ENCODE measurements around the gene LAYN.

The LAYN gene

DNA sequence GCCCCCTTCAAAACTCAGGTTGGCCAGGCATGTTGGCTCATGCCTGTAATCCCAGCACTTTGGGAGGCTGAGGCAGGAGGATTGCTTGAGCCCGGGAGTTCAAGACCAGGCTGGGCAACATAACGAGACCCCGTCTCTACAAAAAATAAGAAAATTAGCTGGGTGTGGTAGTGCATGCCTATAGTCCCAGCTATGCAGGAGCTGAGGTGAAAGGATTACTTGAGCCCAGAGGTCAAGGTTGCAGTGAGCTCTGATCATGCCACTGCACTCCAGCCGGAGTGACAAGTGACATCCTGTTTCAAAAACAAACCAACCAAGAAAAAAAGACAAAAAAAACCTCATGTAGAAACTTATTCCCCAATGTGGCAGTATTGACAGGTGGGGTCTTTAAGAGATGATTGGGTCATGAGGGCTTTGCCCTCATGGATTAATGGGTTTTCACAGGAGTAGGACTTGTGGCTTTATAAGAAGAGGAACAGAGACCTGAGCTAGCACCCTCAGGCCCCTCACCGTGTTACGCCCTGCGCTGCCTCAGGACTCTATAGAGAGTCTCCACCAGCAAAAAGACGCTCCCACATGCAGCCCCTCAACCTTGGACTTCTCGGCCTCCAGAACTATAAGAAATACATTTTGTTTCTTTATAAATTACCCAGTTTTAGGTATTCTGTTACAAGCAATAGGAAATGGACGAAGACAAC is 22.3 kb downstream of the LAYN start:
- DNase-seq: no peak

DNA sequence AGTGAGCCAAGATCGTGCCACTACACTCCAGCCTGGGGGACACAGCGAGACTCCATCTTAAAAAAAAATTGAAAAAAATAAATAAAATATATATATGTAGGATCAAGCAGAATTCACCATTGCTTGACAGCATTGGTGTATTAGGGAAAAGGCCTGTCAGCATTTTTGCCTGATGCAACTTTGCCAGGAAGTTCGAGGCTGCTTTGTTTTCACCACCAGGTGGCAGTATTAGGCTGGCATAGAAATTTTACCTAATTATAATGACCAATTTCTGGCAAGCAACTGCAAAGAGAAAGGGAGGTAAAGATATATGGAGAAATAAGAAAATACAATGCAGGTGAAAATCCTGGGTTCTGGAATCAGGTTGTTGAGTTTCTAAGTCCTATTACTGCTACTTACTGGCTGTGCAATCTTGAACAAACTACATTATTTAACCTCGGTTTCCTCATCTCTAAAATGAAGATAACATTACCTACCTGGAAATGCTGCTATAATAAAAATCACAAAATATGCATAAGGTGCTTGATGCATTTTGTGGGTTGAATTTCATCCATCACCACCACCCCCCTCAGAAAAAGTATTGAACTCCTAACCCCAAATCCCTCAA is 24.7 kb downstream of the LAYN start:
- peak; percentile 60 for DNase-seq

DNA sequence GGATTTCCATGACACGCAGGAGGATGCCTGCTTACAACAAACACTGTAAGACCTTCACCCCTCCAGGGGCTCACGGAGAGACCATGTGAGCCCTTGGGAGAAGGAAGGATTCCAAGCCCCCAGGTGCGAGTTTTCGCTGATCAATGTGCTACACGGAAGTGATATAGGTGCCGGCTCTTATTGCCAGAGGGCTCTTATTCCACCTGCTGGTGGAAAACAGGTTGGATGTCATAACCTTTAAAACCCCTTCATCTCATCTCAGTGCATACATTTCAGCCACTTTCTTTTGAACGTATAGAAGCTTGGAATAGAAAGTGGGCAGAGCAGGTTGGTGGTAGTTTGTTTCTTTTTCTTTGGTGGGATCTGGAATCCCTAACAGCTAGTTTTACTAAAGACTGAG is 25.8 kb downstream of the LAYN start:
- no peak for DNase-seq

GRCh38 chr11:111569476-111569875 is 29.0 kb downstream of the LAYN start:
- no peak for DNase-seq

DNA sequence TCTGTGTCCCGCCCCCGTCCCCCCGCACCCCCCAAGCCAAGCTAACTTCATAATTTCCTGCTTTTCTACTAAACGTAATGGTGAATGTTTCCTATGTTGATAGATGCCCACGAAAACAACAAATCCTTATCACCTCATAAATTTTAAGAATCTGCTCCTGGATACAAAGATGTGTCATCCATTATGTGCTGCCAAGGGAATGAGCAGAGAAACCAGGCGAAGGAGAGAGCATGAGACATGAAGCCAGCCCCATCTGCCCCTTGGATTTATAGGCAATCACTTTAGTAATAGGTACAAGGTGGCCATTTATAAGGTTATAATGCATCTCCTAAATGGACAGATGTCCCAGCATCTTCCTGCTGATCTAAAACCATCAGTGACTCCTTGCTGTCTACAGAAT is 30.3 kb downstream of the LAYN start:
- no peak for DNase-seq

DNA sequence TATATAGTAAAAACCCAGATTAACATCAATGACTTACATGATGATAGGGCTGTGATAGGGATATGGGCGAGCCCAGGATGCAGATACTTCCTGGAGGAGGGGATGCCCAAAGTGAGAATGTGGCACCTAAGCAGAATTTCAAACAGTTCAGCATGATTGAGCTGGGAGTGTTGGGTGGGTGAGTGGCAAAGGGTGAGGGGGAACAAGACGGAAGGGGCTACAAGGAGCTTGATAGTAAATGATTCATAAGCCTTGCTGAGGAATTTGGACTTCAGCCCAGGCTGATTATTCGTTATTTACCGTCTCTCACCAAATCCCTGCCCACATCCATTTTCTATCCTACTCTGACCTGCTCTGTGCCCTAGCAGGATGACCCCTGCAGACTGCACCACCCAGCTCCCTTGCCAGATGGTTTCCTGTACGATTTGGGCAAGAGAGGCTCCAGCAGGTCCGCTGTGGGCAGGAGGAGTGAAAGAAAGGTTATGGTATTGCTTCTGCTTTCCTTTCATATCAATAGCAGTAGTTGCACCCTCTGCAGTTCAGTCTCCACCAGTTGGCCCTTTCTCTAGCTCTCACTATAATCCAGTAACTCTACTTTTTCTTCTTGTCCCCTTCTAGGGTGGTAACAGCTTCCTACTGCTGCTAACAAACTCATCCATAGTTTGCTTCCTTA is 31.4 kb downstream of the LAYN start:
- DNase-seq: no peak

GRCh38 chr11:111572581-111572980 is 32.1 kb downstream of the LAYN start:
- DNase-seq: no peak

GRCh38 chr11:111573821-111574249 is 33.3 kb downstream of the LAYN start:
- DNase-seq: no peak

- no peak for DNase-seq
Measured at GRCh38 chr11:111574373-111575225, 34.1 kb downstream of the LAYN start.

GRCh38 chr11:111575740-111576139 is 35.2 kb downstream of the LAYN start:
- no peak for DNase-seq

DNA sequence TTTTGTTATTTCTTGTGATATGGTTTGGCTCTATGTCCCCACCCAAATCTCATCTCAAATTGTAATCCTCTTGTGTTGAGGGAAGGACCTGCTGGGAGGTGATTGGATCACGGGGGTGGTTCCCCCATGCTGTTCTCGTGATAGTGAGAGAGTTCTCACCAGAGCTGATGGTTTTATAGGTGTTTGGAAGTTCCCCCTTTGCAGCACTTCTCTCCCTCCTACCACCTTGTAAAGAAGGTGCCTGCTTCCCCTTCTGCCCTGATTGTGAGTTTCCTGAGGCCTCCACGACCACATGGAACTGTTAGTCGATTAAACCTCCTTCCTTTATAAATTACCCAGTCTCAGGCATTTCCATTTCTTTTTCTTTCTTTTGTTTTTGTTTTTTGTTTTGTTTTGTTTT is 37.3 kb downstream of the LAYN start:
- DNase-seq: no peak

DNA sequence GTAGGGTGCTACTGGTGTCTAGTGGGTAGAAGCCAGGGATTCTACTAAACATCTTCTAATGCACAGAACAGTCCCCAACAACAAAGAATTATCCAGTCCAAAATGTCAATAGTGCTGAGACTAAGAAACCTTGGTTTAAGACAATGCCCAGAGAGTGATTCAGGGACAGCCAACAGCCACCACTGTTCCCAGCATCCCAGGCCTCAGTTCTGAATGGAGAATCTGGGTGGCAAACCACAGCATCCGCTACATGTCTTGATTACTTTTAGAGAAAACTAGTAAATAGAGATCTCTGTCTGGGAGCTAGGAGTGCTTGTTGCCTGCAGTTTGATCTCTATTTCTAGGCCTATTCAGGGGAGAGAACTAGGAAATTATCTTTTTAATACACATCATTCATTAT is 40.8 kb downstream of the LAYN start:
- no peak for DNase-seq

- no peak for DNase-seq
Measured at GRCh38 chr11:111582163-111582562, 41.6 kb downstream of the LAYN start.

- DNase-seq: no peak
Measured at GRCh38 chr11:111582881-111583280, 42.4 kb downstream of the LAYN start.

GRCh38 chr11:111585371-111585770 is 44.9 kb downstream of the LAYN start:
- no peak for DNase-seq

- no peak for DNase-seq
Measured at GRCh38 chr11:111586388-111586831, 45.9 kb downstream of the LAYN start.

DNA sequence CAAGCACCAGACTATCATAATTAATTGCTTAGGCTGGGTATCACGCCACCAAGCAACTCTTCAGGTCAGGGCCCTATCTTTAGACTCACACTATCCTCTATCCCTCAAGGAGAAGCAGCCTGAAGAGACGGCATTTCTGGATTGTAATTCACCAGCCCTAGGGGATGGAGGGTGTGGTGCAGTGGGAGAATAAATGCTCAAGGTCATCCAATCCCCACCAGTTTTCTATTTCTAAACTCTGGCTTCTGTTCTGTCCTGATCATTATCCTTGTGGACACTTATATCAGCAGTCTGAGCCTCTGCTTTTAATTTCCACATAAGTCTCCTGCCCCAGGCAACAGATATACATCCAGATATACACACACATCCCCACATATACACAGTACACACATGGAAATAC is 48.6 kb downstream of the LAYN start:
- no peak for DNase-seq

DNA sequence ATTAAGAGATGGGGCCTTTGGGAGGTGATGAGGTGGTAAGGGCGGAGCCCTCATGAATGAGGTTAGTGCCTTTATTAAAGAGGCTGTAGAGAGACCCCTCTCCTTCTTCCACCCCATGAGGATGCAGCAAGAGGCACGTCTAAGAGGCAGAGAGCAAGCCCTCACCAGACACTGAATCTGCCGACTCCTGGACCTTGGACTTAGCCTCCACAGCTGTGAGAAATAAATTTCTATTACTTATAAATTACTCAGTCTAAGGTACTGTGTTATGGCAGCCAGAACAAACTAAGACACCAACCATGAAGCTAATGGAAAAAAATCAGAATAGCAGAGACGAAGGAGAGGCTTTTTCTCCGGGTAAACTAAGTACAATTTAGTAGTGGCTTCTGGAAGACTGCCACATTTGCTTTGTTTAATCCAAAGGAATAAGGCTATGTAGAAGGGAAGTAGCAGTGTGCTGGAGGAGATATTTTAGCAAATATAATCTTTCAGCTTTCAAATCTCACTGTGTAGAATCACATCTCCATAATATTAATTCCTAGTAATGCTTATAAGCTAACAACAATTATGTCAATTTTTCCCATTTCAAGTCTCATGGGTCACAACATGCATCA is 49.5 kb downstream of the LAYN start:
- DNase-seq: no peak

GRCh38 chr11:111591187-111591960 is 50.9 kb downstream of the LAYN start:
- no peak for DNase-seq

DNA sequence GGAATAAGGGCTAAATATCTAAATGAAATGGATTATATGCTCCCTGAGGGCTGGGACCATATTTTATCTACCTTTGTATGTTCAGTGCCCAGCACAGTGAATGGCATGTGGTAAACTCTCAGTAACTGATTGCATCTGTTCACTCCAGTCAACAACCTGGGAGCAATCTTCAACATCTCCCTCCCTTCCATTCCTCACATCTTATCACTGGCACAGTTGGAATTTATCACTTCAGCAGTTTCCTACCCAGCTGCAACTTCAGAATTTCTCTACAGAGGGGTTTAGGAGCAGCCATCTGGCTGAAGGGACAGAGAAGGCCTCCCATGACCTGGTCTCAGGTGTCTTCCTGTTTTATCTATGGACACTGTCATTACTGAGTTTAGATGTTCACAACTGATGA is 52.0 kb downstream of the LAYN start:
- DNase-seq: no peak

- no peak for DNase-seq
Measured at GRCh38 chr11:111596319-111596718, 55.8 kb downstream of the LAYN start.

DNA sequence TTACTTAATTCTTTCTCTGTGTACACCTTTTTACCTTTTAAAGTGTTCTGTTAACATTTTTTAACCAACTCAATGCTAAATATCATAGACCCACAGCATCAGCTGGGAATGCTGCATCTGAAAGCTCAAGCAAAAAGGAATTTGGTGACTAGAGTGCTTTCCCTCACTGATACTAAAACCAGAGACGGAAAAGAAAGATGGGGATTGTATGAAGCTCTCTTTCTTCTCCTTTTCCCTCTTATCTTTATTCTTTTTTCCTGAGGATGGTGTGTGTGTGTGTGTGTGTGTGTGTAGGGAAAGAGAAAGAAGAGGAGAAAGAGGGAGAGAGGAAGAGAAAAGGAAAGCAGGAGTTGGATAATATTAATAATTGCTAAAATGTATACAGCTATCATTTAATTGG is 57.6 kb downstream of the LAYN start:
- no peak for DNase-seq
